Measurements from ENCODE around the gene GALNTL6. TPM values are rescaled to one million over a fixed set of nuclear protein-coding genes. Genes with fewer than 3 reads are reported as not detected.

GALNTL6 gene
- total and polyA plus RNA-seq, 2 donors (not counting 3 experiments of a cell fraction or from before 2014, with no cell fraction given): not detected

DNA sequence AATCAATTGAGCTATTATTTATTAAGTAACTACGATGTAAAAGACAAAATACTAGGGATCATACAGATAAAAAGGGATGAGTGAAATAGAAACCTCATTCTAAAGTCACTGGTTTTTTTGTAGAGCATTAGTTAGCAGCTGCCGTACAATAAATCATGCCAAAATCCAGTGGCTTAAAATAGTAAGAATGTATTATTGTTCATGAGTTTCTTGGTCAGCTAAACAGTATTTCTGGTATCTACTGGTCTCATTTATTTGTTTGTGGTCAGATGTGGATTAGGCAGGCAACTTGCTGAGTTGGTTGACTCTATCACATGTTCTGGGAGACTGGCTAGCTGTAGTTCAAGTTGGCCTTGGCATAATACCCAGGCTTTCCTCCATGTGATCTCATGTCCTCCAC, 667.3 kb downstream of the GALNTL6 start:
- peaks cover 1% of the 10 kb centered on the region for H3K9me3 ChIP-seq (replicated peaks; ENCODE audit: control insufficient read depth, insufficient read depth, low read length)
- no peak overlapping the region for H3K4me2 ChIP-seq (ENCODE audit: insufficient read depth, low read length)
- ChIA-PET CTCF (no interaction called here), POLR2A (no interaction called here)
- no peaks in the 10 kb centered on the region for H3K4me1 ChIP-seq (ENCODE audit: control insufficient read depth, extremely low read depth, insufficient read depth, low read length)
- no peak for TF ChIP-seq POLR2AphosphoS5 (IDR thresholded peaks at IDR 0.05; ENCODE audit: insufficient read depth, low read depth, low read length)
- TF ChIP-seq EZH2 (IDR thresholded peaks at IDR 0.05; ENCODE audit: borderline replicate concordance, low read depth, low read length, severe bottlenecking): no peak
- TF ChIP-seq POLR2A (IDR thresholded peaks at IDR 0.05; ENCODE audit: low read depth, low read length): no peak
- TF ChIP-seq, protein P1, sequence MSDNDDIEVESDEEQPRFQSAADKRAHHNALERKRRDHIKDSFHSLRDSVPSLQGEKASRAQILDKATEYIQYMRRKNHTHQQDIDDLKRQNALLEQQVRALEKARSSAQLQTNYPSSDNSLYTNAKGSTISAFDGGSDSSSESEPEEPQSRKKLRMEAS (IDR thresholded peaks at IDR 0.05; ENCODE audit: insufficient read depth, insufficient read length): no peak
- TF ChIP-seq MYC (IDR thresholded peaks at IDR 0.05; ENCODE audit: low read depth, low read length): no peak
- TF ChIP-seq GATA2 (IDR thresholded peaks at IDR 0.05; ENCODE audit: insufficient read depth, insufficient read length, low read depth, low read length): no peak
- TF ChIP-seq, protein P2, sequence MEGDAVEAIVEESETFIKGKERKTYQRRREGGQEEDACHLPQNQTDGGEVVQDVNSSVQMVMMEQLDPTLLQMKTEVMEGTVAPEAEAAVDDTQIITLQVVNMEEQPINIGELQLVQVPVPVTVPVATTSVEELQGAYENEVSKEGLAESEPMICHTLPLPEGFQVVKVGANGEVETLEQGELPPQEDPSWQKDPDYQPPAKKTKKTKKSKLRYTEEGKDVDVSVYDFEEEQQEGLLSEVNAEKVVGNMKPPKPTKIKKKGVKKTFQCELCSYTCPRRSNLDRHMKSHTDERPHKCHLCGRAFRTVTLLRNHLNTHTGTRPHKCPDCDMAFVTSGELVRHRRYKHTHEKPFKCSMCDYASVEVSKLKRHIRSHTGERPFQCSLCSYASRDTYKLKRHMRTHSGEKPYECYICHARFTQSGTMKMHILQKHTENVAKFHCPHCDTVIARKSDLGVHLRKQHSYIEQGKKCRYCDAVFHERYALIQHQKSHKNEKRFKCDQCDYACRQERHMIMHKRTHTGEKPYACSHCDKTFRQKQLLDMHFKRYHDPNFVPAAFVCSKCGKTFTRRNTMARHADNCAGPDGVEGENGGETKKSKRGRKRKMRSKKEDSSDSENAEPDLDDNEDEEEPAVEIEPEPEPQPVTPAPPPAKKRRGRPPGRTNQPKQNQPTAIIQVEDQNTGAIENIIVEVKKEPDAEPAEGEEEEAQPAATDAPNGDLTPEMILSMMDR (IDR thresholded peaks at IDR 0.05; ENCODE audit: extremely low read depth in 1 of 2, insufficient read depth in 1 of 2, low read depth in 1 of 2, low read length in 2 of 2): no peak
- TF ChIP-seq FOS (IDR thresholded peaks at IDR 0.05; ENCODE audit: borderline replicate concordance, insufficient read depth, low read length): no peak
- TF ChIP-seq JUN (IDR thresholded peaks at IDR 0.05; ENCODE audit: borderline replicate concordance, insufficient read depth, insufficient read length, low read depth): no peak
- no peaks in the 10 kb centered on the region for H4K20me1 ChIP-seq (replicated peaks; ENCODE audit: control insufficient read depth, extremely low read depth, insufficient read depth, low read length)
- no peaks in the 10 kb centered on the region for H3K27me3 ChIP-seq (ENCODE audit: control insufficient read depth in 2 of 2, insufficient read depth in 2 of 2, low read length in 2 of 2)
- H3K4me3 ChIP-seq (replicated peaks in 1 of 3; ENCODE audit: insufficient read depth in 1 of 3, low read depth in 1 of 3, low read length in 3 of 3): no peak overlapping the region
- H2AFZ ChIP-seq (ENCODE audit: low read depth, low read length): no peak overlapping the region
- no peaks in the 10 kb centered on the region for H3K36me3 ChIP-seq (ENCODE audit: control insufficient read depth in 2 of 2, extremely low read depth in 1 of 2, insufficient read depth in 2 of 2, low read length in 2 of 2)
- H3K79me2 ChIP-seq (ENCODE audit: control insufficient read depth, insufficient read depth, low read length): no peaks in the 10 kb centered on the region
- no peak overlapping the region for H3K9ac ChIP-seq (replicated peaks; ENCODE audit: extremely low read depth, insufficient read depth, low read length)
- H3K27ac ChIP-seq (ENCODE audit: insufficient read depth, low read depth, low read length): no peak overlapping the region
- intact Hi-C loops (cut with micrococcal nuclease) (no loop called here), dilution Hi-C loops (cut with MboI; ENCODE audit: extremely low pct_ligation_motif_present, low sequenced_read_pairs) (no loop called here)
- no peak for FAIRE-seq
- DNase-seq (ENCODE audit: low read depth, low spot score): no peak
- no TSS peak for BruUV-seq (replicated peaks)
- no peaks in the 10 kb centered on the region for H3K9me1 ChIP-seq (replicated peaks; ENCODE audit: control insufficient read depth, extremely low read depth, insufficient read depth, low read length)

Data from endothelial cell of umbilical vein (primary cell).